Measurements from ENCODE around the gene PRKCZ.
A peak's percentile ranks its signal among the peaks of the same experiment; 100 is the strongest.

The PRKCZ gene

DNA sequence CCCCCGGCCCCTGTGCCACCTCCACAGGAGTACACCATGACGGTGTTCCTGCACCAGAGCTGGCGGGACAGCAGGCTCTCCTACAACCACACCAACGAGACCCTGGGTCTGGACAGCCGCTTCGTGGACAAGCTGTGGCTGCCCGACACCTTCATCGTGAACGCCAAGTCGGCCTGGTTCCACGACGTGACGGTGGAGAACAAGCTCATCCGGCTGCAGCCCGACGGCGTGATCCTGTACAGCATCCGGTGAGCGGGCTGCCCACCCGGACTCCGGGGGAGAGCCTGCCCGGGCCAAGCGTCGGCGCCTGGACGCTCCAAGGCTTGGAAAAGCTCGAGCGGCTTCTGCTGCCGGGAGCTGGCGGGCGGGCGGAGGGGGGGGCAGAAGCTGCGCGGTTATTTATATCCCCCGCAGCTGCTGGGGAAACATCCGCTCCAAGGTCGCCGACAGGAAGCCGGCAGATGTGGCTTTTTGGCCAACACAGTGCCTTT lies 24.7 kb upstream of the PRKCZ start:
- DNase-seq, result no peak

- DNase-seq, result no peak
Measured at GRCh38 chr1:2027961-2028583, 22.1 kb upstream of the PRKCZ start.

- no peak for DNase-seq
Measured at GRCh38 chr1:2028870-2029560, 21.2 kb upstream of the PRKCZ start.

DNA sequence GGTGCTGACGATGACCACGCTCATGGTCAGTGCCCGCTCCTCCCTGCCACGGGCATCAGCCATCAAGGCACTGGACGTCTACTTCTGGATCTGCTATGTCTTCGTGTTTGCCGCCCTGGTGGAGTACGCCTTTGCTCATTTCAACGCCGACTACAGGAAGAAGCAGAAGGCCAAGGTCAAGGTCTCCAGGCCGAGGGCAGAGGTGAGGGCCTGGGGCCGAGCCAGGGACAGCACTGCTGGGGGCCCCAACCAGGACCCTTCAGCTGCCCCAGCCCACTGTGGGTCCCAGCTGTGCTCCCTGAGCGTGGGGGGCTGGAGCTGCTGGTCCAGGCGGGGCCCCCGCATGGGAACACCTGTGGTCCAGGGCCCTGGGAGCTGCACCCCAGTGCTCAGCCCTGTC lies 20.6 kb upstream of the PRKCZ start:
- DNase-seq, result no peak

DNA sequence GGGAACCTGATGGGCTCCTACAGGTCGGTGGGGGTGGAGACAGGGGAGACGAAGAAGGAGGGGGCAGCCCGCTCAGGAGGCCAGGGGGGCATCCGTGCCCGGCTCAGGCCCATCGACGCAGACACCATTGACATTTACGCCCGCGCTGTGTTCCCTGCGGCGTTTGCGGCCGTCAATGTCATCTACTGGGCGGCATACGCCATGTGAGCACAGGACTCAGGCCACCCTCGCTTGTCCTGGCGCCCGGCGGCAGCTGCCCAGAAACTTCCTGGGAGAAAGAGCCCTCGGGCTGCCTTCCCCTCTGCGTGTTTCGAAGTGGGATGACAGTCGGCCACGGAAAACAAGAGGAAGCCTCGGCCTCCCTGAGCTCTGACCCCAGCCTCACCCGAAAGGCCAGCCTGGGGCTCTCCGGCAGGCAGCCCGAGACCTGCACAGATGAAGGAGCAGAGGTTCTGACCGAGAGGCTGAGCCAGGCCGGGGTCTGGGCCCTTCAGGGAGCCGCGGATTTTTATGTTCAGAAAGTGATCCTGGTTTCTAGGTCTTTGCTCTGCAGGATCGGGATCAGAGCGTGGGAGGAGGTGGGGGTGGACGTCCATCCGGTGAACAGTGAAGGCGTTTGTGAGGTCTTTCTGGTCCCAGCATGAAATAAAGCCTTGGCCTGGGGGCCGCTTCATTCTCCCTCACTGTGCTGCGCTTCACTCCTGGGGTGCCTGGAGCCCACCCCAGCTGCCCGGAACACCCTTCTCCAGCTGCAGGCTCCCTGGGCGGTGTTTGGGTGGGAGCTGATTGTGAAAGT lies 19.9 kb upstream of the PRKCZ start:
- no peak for DNase-seq

DNA sequence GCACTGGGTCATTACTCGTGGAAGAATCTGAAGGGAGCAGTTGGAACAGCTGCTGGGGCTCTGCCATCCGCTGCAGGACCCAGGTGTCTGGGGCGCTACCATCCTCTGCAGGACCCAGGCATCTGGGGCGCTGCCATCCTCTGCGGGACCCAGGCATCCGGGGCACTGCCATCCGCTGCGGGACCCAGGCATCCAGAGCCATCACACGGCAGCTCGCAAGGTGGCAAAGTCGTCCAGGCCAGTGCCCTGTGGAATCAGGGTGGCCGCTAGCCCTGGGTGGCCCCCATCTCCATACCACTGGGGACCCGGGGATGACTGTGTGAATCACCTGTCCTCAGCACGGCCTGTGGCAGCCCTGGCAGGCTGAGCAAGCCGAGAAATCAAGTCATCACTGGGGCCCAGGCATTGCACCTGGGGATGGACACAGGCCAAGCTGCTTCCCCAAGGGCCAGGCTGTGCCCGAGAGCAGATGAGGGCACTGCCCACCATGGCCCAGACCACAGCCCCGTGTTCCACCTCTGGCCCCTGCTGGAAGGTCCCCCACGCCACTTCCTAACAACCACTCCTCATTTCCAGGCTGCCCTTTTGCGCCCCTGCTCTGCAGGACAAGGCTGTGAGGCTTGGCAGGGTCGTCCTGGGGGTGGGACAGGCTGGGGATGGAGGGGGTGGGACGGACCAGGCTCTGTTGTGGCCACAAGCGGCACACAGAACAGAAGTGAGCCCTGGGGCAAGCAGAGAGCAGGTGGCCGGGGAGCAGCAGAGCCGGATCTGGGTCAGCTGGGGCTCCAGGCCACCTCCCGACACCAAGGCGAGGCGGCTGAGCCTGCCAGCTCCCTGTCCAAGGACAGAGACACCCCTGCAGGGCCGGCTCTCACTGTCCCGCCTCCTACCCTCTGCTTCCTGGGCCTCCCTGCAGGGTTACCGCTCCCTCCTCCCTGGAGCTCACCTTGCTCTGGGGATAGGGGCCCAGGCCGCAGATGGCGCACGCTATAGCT lies 18.4 kb upstream of the PRKCZ start:
- DNase-seq, result no peak

- DNase-seq, result no peak
Measured at GRCh38 chr1:2032737-2033136, 17.5 kb upstream of the PRKCZ start.

DNA sequence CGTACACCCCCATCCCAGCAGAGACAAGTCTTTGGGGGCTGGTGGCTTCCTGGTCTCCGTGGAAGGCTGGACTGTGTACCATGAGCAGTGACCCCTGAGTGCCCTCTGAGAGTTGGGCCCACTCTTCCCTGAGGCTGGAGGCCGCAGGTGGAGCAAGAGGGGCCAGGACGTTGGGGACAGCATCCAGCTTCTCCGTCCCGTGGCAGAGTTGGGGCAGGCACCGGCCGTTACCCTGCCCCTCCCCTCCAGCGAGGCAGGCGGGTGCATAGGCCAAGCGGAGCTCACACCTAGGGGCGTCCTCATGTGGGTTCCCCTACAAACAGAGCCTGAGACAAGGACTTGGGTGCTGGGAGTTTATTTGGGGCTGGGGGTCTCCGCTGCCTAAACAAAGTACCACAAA lies 17.0 kb upstream of the PRKCZ start:
- DNase-seq, result no peak

GRCh38 chr1:2036287-2036686 lies 13.9 kb upstream of the PRKCZ start:
- DNase-seq, result no peak

GRCh38 chr1:2037314-2037979 lies 12.8 kb upstream of the PRKCZ start:
- no peak for DNase-seq

GRCh38 chr1:2038229-2038628 lies 12.0 kb upstream of the PRKCZ start:
- DNase-seq, result no peak

DNA sequence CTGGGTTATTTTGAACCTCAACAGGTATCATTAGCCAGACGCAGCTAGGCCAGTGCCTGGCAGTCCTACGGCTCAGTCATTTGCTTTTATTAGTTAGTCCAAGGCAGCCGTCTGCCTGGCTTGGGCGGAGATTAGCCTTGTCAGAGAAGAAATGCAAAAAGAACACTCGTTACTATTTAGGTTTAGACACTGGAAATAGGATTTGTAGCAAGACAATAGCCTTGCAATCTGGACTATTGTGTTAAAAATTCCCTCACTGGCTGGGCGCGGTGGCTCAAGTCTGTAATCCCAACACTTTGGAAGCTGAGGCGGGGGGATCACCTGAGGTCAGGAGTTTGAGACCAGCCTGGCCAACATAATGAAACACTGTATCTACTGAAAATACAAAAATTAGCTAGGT lies 11.0 kb upstream of the PRKCZ start:
- no peak for DNase-seq

DNA sequence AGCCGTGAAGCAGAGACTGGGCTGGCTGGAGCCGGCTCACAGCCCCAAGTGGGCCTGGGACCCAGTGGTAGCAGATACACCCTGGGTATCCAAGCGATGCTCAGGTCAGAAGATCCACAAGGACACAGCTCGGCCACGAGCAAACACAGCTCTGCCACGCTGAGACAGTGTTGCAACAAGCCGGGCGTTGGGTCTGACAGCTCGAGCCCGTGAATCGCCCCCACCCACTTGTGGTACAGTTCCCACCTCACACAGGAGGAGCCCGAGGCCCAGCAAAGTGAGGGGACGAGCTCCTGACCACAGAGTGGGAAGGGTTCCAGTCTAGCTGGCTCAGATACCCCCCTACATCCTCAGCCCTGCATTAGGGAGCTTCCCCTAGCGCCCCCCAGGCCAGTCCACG lies 8.9 kb upstream of the PRKCZ start:
- DNase-seq, result no peak

DNA sequence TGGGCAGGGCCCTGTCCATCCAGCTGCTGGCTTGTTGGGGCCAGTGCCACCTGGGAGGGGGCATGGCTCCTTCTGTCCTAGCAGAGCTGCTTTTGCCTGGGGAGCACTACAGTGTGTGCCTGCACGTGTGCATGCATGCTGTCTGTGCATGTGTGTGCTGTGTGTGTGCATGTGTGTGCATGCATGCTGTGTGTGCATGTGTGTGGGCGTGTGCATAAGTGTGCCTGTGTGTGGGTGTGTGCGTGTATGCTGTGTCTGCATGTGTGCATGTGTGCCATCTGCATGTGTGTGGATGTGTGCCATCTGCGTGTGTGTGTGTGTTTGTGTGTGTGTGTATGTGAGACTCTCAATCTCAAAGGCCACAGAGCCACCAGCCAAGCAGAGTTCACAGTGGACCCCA lies 8.3 kb upstream of the PRKCZ start:
- DNase-seq, result no peak

DNA sequence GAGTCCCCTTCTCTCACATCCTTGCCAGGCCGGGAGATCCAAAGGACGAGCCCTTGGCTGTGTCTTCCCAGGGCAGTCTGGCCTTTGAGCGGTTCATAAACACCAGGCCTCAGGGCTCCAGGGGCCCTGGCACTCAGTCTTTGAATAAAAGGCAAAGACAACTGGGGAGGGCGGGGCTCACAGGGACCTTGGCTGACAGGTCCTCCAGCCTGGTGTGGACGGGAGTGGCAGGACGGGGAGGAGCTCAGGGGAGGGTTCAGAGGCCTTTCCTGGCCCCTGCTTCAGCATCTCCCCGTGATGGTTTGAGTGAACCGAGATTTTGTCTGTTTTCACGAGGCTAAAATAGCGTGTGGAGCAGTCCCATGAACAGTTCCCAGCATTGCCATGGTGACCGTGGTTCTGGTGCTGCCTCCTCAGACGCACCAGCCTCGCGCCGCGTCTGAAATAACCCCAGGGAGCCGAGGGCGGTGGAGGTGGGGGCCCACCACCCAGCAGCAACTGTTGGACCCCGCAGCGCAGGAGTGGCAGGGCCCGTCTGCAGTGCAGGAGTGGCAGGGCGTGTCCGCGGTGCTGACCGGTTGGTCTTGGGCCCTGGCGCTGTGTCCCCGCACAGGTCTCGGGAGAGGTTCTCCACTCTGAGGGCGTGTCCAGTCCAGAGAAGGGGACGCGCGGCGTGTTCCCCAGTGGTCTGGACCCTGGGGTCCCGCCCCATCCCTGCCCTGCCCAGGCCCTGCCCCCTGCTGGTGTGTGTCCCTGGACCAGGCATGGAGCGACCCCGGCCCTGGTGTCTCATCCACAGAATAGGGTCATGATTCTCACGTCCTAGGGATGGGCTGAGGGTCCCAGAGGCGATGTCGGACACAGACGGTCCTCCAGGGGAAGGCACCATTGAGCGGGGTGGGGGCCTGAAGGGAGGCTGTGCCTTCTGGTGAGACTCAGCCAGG lies 7.1 kb upstream of the PRKCZ start:
- DNase-seq, result no peak

GRCh38 chr1:2043886-2044285 lies 6.3 kb upstream of the PRKCZ start:
- no peak for DNase-seq

- DNase-seq, result peak; percentile 86
Measured at GRCh38 chr1:2044510-2045319, 5.5 kb upstream of the PRKCZ start.

DNA sequence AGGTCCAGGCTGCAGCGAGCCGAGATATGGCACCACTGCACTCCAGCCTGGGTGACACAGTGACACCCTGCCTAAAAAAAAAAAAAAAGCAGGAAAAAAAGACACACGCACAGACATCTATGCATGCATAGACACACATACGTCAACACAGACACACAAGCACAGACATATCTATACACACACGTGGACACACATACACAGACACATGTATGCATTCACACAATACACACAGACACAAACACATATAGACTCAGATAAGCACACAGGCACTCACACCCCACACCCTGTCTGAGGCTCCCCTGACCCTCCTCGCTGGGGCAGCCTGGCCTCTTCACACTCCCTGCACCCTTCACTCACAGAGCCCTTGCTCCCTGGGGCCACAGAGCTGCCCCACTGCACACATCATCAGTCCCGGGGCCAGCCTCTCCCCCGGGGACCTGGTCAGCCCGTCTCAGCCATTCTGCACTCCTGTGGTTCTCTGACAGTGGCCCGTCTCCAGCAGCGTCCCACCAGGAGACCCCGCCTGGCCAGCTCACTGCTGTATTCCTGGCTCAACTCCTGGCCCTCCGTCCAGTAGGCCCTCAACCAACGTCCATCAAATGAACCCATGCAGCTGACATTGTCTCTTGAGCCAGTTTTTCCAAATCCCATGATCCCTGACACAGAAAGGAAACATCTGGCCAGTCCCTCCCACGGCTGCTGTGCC lies 4.6 kb upstream of the PRKCZ start:
- no peak for DNase-seq

DNA sequence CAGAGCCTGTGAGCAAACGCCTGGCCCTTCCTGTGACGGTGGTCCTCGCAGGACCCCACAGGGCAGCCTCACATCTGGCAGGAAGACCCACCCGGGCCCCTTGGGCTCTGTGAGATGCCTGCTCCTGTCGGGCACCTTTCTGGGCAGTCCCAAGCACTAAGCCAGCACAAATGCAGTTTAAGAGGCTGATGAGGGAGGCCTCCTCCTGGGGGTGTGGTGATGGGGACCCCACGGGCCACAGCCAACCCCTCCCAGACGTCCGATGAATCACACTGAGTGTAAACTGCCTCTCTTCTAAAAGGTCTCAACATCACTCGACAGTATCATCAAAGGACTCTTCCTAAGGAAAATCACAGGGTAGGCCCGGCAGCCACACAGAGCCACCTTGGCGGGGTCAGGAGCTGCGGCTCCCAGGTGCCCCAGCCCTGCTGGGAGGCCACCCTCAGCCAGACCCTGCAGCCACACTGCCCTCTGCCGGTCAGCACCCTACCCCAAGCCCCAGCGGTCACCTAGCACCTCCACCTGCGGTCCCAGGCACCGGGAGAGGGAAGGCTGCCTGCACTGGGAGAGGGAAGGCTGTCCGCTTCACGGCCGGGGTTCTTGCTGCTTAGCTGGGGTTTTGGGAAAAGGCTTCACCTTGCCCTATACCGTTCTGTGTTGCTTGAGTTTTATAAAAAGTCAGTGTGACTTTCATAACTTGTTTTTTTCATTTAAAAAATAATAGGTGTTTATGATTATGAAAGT lies 3.9 kb upstream of the PRKCZ start:
- peak; percentile 41 for DNase-seq
